ENCODE data around the gene CELSR1.

CELSR1 gene

GRCh38 chr22:46534901-46535630 is 2.4 kb downstream of the CELSR1 start:
- no peak overlapping the region for H3K4me3 Mint-ChIP-seq
- no peak overlapping the region for H3K27ac Mint-ChIP-seq
- H3K9me3 Mint-ChIP-seq, result no peaks in the 10 kb centered on the region
- no peaks in the 10 kb centered on the region for H3K36me3 Mint-ChIP-seq (ENCODE audit: low read depth)
- H3K4me1 Mint-ChIP-seq (ENCODE audit: low read depth), result no peaks in the 10 kb centered on the region
- H3K27me3 Mint-ChIP-seq (ENCODE audit: low read depth), result peaks cover 31% of the 10 kb centered on the region

GRCh38 chr22:46534177-46534776 is 3.1 kb downstream of the CELSR1 start:
- Mint-ChIP-seq H3K27ac (no peak overlapping the region), H3K4me1 (ENCODE audit: low read depth) (no peaks in the 10 kb centered on the region), H3K27me3 (ENCODE audit: low read depth) (peaks cover 25% of the 10 kb centered on the region), H3K36me3 (ENCODE audit: low read depth) (no peaks in the 10 kb centered on the region), H3K9me3 (no peaks in the 10 kb centered on the region), H3K4me3 (no peak overlapping the region)

GRCh38 chr22:46533070-46533833 is 4.2 kb downstream of the CELSR1 start:
- Mint-ChIP-seq H3K4me1 (ENCODE audit: low read depth) (no peaks in the 10 kb centered on the region), H3K27ac (no peak overlapping the region), H3K9me3 (no peaks in the 10 kb centered on the region), H3K36me3 (ENCODE audit: low read depth) (no peaks in the 10 kb centered on the region), H3K4me3 (no peak overlapping the region), H3K27me3 (ENCODE audit: low read depth) (peaks cover 15% of the 10 kb centered on the region)

GRCh38 chr22:46532416-46532815 is 5.0 kb downstream of the CELSR1 start:
- H3K4me1 Mint-ChIP-seq (ENCODE audit: low read depth), result no peaks in the 10 kb centered on the region
- H3K36me3 Mint-ChIP-seq (ENCODE audit: low read depth), result no peaks in the 10 kb centered on the region
- no peak overlapping the region for H3K27ac Mint-ChIP-seq
- no peak overlapping the region for H3K4me3 Mint-ChIP-seq
- peaks cover 10% of the 10 kb centered on the region for H3K27me3 Mint-ChIP-seq (ENCODE audit: low read depth)
- no peaks in the 10 kb centered on the region for H3K9me3 Mint-ChIP-seq

- no peak overlapping the region for H3K4me3 Mint-ChIP-seq
- H3K36me3 Mint-ChIP-seq (ENCODE audit: low read depth), result no peaks in the 10 kb centered on the region
- no peaks in the 10 kb centered on the region for H3K9me3 Mint-ChIP-seq
- peaks cover 10% of the 10 kb centered on the region for H3K27me3 Mint-ChIP-seq (ENCODE audit: low read depth)
- no peaks in the 10 kb centered on the region for H3K4me1 Mint-ChIP-seq (ENCODE audit: low read depth)
- H3K27ac Mint-ChIP-seq, result no peak overlapping the region
Measured at GRCh38 chr22:46531581-46532175, 5.7 kb downstream of the CELSR1 start.

- Mint-ChIP-seq H3K36me3 (ENCODE audit: low read depth) (no peaks in the 10 kb centered on the region), H3K9me3 (no peaks in the 10 kb centered on the region), H3K27me3 (ENCODE audit: low read depth) (no peaks in the 10 kb centered on the region), H3K4me1 (ENCODE audit: low read depth) (no peaks in the 10 kb centered on the region), H3K27ac (no peak overlapping the region), H3K4me3 (no peak overlapping the region)
Measured at GRCh38 chr22:46528121-46528610, 9.3 kb downstream of the CELSR1 start.

GRCh38 chr22:46526244-46526839 is 11.1 kb downstream of the CELSR1 start:
- H3K9me3 Mint-ChIP-seq, result no peaks in the 10 kb centered on the region
- no peaks in the 10 kb centered on the region for H3K4me1 Mint-ChIP-seq (ENCODE audit: low read depth)
- no peak overlapping the region for H3K4me3 Mint-ChIP-seq
- no peak overlapping the region for H3K27ac Mint-ChIP-seq
- no peaks in the 10 kb centered on the region for H3K27me3 Mint-ChIP-seq (ENCODE audit: low read depth)
- H3K36me3 Mint-ChIP-seq (ENCODE audit: low read depth), result no peaks in the 10 kb centered on the region

GRCh38 chr22:46525389-46526243 is 11.8 kb downstream of the CELSR1 start:
- H3K4me3 Mint-ChIP-seq, result no peak overlapping the region
- no peaks in the 10 kb centered on the region for H3K27me3 Mint-ChIP-seq (ENCODE audit: low read depth)
- no peaks in the 10 kb centered on the region for H3K4me1 Mint-ChIP-seq (ENCODE audit: low read depth)
- H3K36me3 Mint-ChIP-seq (ENCODE audit: low read depth), result no peaks in the 10 kb centered on the region
- H3K9me3 Mint-ChIP-seq, result no peaks in the 10 kb centered on the region
- H3K27ac Mint-ChIP-seq, result no peak overlapping the region

- no peaks in the 10 kb centered on the region for H3K4me1 Mint-ChIP-seq (ENCODE audit: low read depth)
- H3K36me3 Mint-ChIP-seq (ENCODE audit: low read depth), result no peaks in the 10 kb centered on the region
- no peaks in the 10 kb centered on the region for H3K9me3 Mint-ChIP-seq
- no peaks in the 10 kb centered on the region for H3K27me3 Mint-ChIP-seq (ENCODE audit: low read depth)
- no peak overlapping the region for H3K4me3 Mint-ChIP-seq
- H3K27ac Mint-ChIP-seq, result no peak overlapping the region
Measured at GRCh38 chr22:46524203-46524740, 13.1 kb downstream of the CELSR1 start.

GRCh38 chr22:46522797-46523196 is 14.6 kb downstream of the CELSR1 start:
- Mint-ChIP-seq H3K27me3 (ENCODE audit: low read depth) (no peaks in the 10 kb centered on the region), H3K36me3 (ENCODE audit: low read depth) (no peaks in the 10 kb centered on the region), H3K9me3 (no peaks in the 10 kb centered on the region), H3K4me1 (ENCODE audit: low read depth) (no peaks in the 10 kb centered on the region), H3K27ac (no peak overlapping the region), H3K4me3 (no peak overlapping the region)

- no peaks in the 10 kb centered on the region for H3K9me3 Mint-ChIP-seq
Measured at GRCh38 chr22:46521994-46522393, 15.4 kb downstream of the CELSR1 start.

GRCh38 chr22:46520880-46521279 is 16.5 kb downstream of the CELSR1 start:
- Mint-ChIP-seq H3K4me1 (ENCODE audit: low read depth) (no peaks in the 10 kb centered on the region), H3K27me3 (ENCODE audit: low read depth) (no peaks in the 10 kb centered on the region), H3K36me3 (ENCODE audit: low read depth) (no peaks in the 10 kb centered on the region), H3K27ac (no peak overlapping the region), H3K9me3 (no peaks in the 10 kb centered on the region), H3K4me3 (no peak overlapping the region)

More at GRCh38 chr22:46521994-46522393, 15.4 kb downstream of the CELSR1 start:
- Mint-ChIP-seq H3K36me3 (ENCODE audit: low read depth) (no peaks in the 10 kb centered on the region), H3K27me3 (ENCODE audit: low read depth) (no peaks in the 10 kb centered on the region), H3K27ac (no peak overlapping the region), H3K4me3 (no peak overlapping the region), H3K4me1 (ENCODE audit: low read depth) (no peaks in the 10 kb centered on the region)

- H3K9me3 Mint-ChIP-seq, result no peaks in the 10 kb centered on the region
Measured at GRCh38 chr22:46519377-46519776, 18.0 kb downstream of the CELSR1 start.

More at GRCh38 chr22:46519377-46519776, 18.0 kb downstream of the CELSR1 start:
- Mint-ChIP-seq H3K27ac (no peak overlapping the region), H3K27me3 (ENCODE audit: low read depth) (no peaks in the 10 kb centered on the region), H3K4me1 (ENCODE audit: low read depth) (no peaks in the 10 kb centered on the region), H3K36me3 (ENCODE audit: low read depth) (no peaks in the 10 kb centered on the region), H3K4me3 (no peak overlapping the region)

All from T-helper 1 cell treated with Interleukin-12 subunit alpha and Interleukin-12 subunit beta and Interleukin-4 antibody, amounts not matched to agents 30 μg/mL and 1 μg/mL, for 36 hours (primary cell).